AG04450 (cell line): ENCODE data around the gene UBE3A. TPM values are rescaled to one million over a fixed set of nuclear protein-coding genes. Genes with fewer than 3 reads are reported as not detected.

Experiments
- CTCF ChIA-PET: fragments of 300-600, 350-600 bp; formaldehyde crosslinking; extraction: SDS; loops from one replicate; lab custom pipeline; 2022; ENCODE audit warnings: antibody characterized with exemption, inconsistent platforms; lab: Charles Lee
- POLR2A ChIA-PET: fragments of 350-600 bp; formaldehyde crosslinking; extraction: SDS; loops from one replicate; lab custom pipeline; 2021; ENCODE audit warnings: antibody characterized with exemption, inconsistent platforms; lab: Yijun Ruan, JAX
- DNase-seq: peaks from one replicate; pipeline ENCODE4 v3.0.0-alpha.2; 2011; ENCODE audit warnings: low read depth, low spot score
- H3K27ac ChIP-seq: one replicate; pipeline ENCODE4 v1.5.1; 2012; ENCODE audit warnings: low read depth, low read length, control low read depth
- H3K27me3 ChIP-seq: one replicate; pipeline ENCODE4 v1.6.0; 2012; ENCODE audit warnings: low read length; ENCODE audit not compliant: control insufficient read depth, insufficient read depth
- H3K4me3 ChIP-seq: 2 replicates; pipeline ENCODE4 v1.5.1; 2011; ENCODE audit warnings: mild to moderate bottlenecking, low read depth, low read length, control low read depth
- H3K9me3 ChIP-seq: 2 replicates; pipeline ENCODE4 v1.5.1; 2012; ENCODE audit warnings: low read length; ENCODE audit not compliant: control insufficient read depth, insufficient read depth
- CTCF ChIP-seq: IDR thresholded peaks from 2 replicates; pipeline ENCODE4 v1.5.1; 2011; ENCODE audit warnings: low read depth, low read length, control low read depth, inconsistent platforms
- polyA minus RNA-seq: library from RNA; depleted of rRNA, polyadenylated mRNA; stranded (reverse); fragments of >200 nt; gene quantifications from 2 replicates; pipeline ENCODE4 v1.2.3, GENCODE V29; 2011; rRNA and poly(A)+ RNA removed
- polyA plus RNA-seq: library from polyadenylated mRNA; depleted of rRNA; stranded (reverse); fragments of >200 nt; gene quantifications from 2 replicates; pipeline ENCODE4 v1.2.3, GENCODE V29; 2011; rRNA removed

The UBE3A gene
- 36.2 and 51.6 TPM in 2 replicates for polyA plus RNA-seq
- 85.0 and 110 TPM in 2 replicates for polyA minus RNA-seq

DNA sequence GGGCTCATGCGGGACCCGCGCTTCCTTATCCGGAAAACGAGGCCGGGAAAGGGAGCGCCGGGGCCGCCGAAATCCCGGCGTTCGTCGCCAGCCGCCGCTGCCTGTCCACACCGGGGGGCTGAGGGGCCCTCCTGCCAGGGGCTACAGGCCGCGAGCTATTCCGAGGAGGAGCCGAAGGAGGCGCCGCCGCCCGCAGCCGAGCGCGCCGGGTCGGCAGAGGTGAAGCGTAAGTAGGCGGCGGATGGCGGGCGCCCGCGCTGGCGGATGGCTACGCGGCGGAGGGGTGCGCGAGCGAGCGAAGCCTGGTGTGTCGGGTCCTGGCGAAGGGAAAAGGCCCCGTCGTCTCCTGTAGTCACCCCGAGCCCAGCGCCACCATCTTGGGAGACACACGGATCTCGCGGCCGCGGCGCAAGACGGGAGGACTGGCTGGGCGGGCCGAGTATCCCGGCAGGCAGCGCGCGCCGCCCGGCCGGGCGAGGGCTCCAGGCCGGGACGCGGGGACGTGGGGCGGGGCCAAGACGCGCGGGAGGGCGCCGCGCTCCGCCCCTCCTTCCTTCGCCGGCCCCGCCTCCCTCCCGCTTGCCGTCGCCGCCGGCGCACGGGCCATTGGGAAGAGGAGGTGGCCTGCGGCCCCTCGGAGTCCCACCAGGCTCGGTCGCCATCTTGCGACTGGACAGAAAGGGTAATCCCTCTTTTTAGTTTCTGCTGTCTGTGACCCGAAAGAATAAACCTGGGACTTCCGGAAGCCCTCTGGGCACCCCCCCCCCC is at the start of gene UBE3A:
UBE3A (minus strand) TSS at position 424 of the 768 bp plus-strand sequence. CDS start 29,917 bp downstream, outside the sequence.
- POLR2A ChIA-PET = interaction anchor here (0.7 to 1.7 kb wide), 3 partner anchors 37 to 666 kb away, joined by 3 to 7 read pairs (median 5); no protein-coding TSS in a partner anchor

GRCh38 chr15:25487226-25487884 is 48.5 kb upstream of the UBE3A start:
- DNase-seq = no peak
- ChIA-PET CTCF (interaction anchor here (0.9 kb wide), 1 partner anchor 21 kb away, joined by 3 read pairs; no protein-coding TSS in a partner anchor), POLR2A (no interaction called here)
- Histone ChIP-seq H3K27me3 (no peaks in the 10 kb centered on the region), H3K9me3 (no peaks in the 10 kb centered on the region), H3K4me3 (no peak overlapping the region), H3K27ac (no peak overlapping the region)
- TF ChIP-seq CTCF = no peak

More for the DNA sequence above, at the start of gene UBE3A:
- TF ChIP-seq CTCF = peak; percentile 3; the same call in 1 of the 2 replicates
- Histone ChIP-seq H3K4me3 (peak within 1 kb of the TSS; percentile 73), H3K27ac (peak within 1 kb of the TSS; percentile 80), H3K27me3 (no peaks in the 10 kb centered on the region), H3K9me3 (no peaks in the 10 kb centered on the region)
- DNase-seq = peak; percentile 72
- CTCF ChIA-PET = interaction anchor here (0.6 to 1.7 kb wide), 2 partner anchors 302 to 308 kb away, joined by 4 to 5 read pairs; no protein-coding TSS in a partner anchor

- TF ChIP-seq CTCF = no peak
- CTCF ChIA-PET = no interaction called here
- no peak for DNase-seq
- Histone ChIP-seq H3K9me3 (no peaks in the 10 kb centered on the region), H3K4me3 (no peak overlapping the region), H3K27me3 (no peaks in the 10 kb centered on the region), H3K27ac (no peak overlapping the region)
- POLR2A ChIA-PET = no interaction called here
These were observed 47.2 kb upstream of the UBE3A start for GRCh38 chr15:25486051-25486450.

GRCh38 chr15:25481208-25481859 is 42.5 kb upstream of the UBE3A start:
- Histone ChIP-seq H3K4me3 (no peak overlapping the region), H3K9me3 (no peaks in the 10 kb centered on the region), H3K27me3 (no peaks in the 10 kb centered on the region), H3K27ac (no peak overlapping the region)
- no peak for TF ChIP-seq CTCF
- no peak for DNase-seq
- ChIA-PET POLR2A (no interaction called here), CTCF (no interaction called here)
